Fibroblast of lung (primary cell): ENCODE measurements around the gene SERPINA9. TPM values are rescaled to one million over a fixed set of nuclear protein-coding genes. Genes with fewer than 3 reads are reported as not detected.
"Not testable (repeated sequence)": the region's sequence is repeated elsewhere in the genome, so short reads cannot be mapped to it uniquely, and the experiment has no call there.

Experiments
- DNase-seq, 2 donors: peaks; one replicate each; pipeline versions ENCODE4 v3.0.0 to v3.0.0-alpha.2; 2010; ENCODE audit warnings: low read depth in 2 of 2
- H2AFZ ChIP-seq: 2 replicates; pipeline ENCODE4 v1.5.1; 2012; ENCODE audit warnings: low read length, control low read depth, inconsistent platforms
- H3K27ac ChIP-seq: 2 replicates; pipeline ENCODE4 v1.5.1; 2011; ENCODE audit warnings: low read length, control low read depth; ENCODE audit not compliant: insufficient read depth
- H3K27me3 ChIP-seq: 2 replicates; pipeline ENCODE4 v1.5.1; 2011; ENCODE audit warnings: mild to moderate bottlenecking, low read length; ENCODE audit not compliant: control insufficient read depth, insufficient read depth
- H3K36me3 ChIP-seq: 2 replicates; pipeline ENCODE4 v1.5.1; 2011; ENCODE audit warnings: low read length; ENCODE audit not compliant: control insufficient read depth, insufficient read depth
- H3K4me1 ChIP-seq: 2 replicates; pipeline ENCODE4 v1.5.1; 2011; ENCODE audit warnings: low read length; ENCODE audit not compliant: control insufficient read depth, insufficient read depth; ENCODE audit errors: extremely low read depth
- H3K4me2 ChIP-seq: 2 replicates; pipeline ENCODE4 v1.5.1; 2011; ENCODE audit warnings: low read length, control low read depth; ENCODE audit not compliant: insufficient read depth; ENCODE audit errors: extremely low read depth
- H3K4me3 ChIP-seq, 4 experiments: fragments of 200-600 bp in 1 of 4; sonication (generic) in 1 of 4; replicated peaks in 1 of 4; 2 replicates each; pipeline ENCODE4 v1.5.1; 2011 to 2016; ENCODE audit warnings: low read length in 4 of 4, low read depth in 3 of 4, mild to moderate bottlenecking in 3 of 4, control low read depth in 2 of 4, inconsistent platforms in 1 of 4, mixed read lengths in 1 of 4; ENCODE audit not compliant: insufficient read depth in 1 of 4; ENCODE audit errors: control extremely low read depth in 1 of 4
- H3K79me2 ChIP-seq: 2 replicates; pipeline ENCODE4 v1.5.1; 2012; ENCODE audit warnings: mild to moderate bottlenecking, low read length, inconsistent platforms; ENCODE audit not compliant: control insufficient read depth, insufficient read depth
- H3K9ac ChIP-seq: 2 replicates; pipeline ENCODE4 v1.5.1; 2011; ENCODE audit warnings: mild to moderate bottlenecking, low read length, control low read depth; ENCODE audit not compliant: insufficient read depth
- H3K9me3 ChIP-seq: 2 replicates; pipeline ENCODE4 v1.5.1; 2012; ENCODE audit warnings: low read depth, low read length; ENCODE audit not compliant: control insufficient read depth, insufficient read depth
- H4K20me1 ChIP-seq: 2 replicates; pipeline ENCODE4 v1.5.1; 2011; ENCODE audit warnings: low read length; ENCODE audit not compliant: control insufficient read depth, insufficient read depth; ENCODE audit errors: extremely low read depth
- CTCF ChIP-seq, 2 donors: IDR thresholded peaks in 1 of 2; conservative IDR thresholded peaks in 1 of 2; 1 replicate in 1 of 2; 2 replicates in 1 of 2; pipeline ENCODE4 v1.5.1; 2011 to 2012; ENCODE audit warnings: low read length in 2 of 2, control low read depth in 1 of 2, inconsistent platforms in 1 of 2, low read depth in 1 of 2, mild to moderate bottlenecking in 1 of 2
- EZH2 ChIP-seq: IDR thresholded peaks from 2 replicates; pipeline ENCODE4 v1.5.1; 2012; ENCODE audit warnings: low read length, control low read depth, mild to moderate bottlenecking; ENCODE audit errors: missing control alignments
- polyA plus RNA-seq, 2 donors: library from polyadenylated mRNA; depleted of rRNA in 1 of 2; stranded (reverse) in 1 of 2; unstranded in 1 of 2; fragments of >200 nt; gene quantifications; 2 replicates each; pipeline ENCODE4 v1.2.1, GENCODE V29; 2011 to 2012; ENCODE audit warnings: missing spikeins in 1 of 2
- total RNA-seq: library from RNA; depleted of rRNA; stranded (reverse); fragments of >200 nt; gene quantifications from 2 replicates; pipeline ENCODE4 v1.2.1, GENCODE V29; 2014

SERPINA9 gene
- total and polyA plus RNA-seq, 2 donors (not counting 1 experiment from before 2014, with no cell fraction given): not detected

GRCh38 chr14:94514351-94514750 is 38.4 kb upstream of the SERPINA9 start:
- no peaks in the 10 kb centered on the region for H3K27me3 ChIP-seq
- DNase-seq: no peak
- no peak for TF ChIP-seq CTCF (conservative IDR thresholded peaks at IDR 0.05 in 1 of 2, IDR thresholded peaks at IDR 0.05 in 1 of 2; ENCODE audit: low read depth in 1 of 2, low read length in 2 of 2)
- TF ChIP-seq EZH2: no peak
- H3K4me3 ChIP-seq: no peak overlapping the region
- no peak overlapping the region for H3K9ac ChIP-seq
- H3K27ac ChIP-seq: no peak overlapping the region
- H4K20me1 ChIP-seq: no peaks in the 10 kb centered on the region
- H2AFZ ChIP-seq: no peak overlapping the region
- H3K36me3 ChIP-seq: no peaks in the 10 kb centered on the region
- no peak overlapping the region for H3K4me2 ChIP-seq
- no peaks in the 10 kb centered on the region for H3K9me3 ChIP-seq
- no peaks in the 10 kb centered on the region for H3K79me2 ChIP-seq
- no peaks in the 10 kb centered on the region for H3K4me1 ChIP-seq

- DNase-seq, H3K9ac ChIP-seq, H2AFZ ChIP-seq, H4K20me1 ChIP-seq, H3K9me3 ChIP-seq, H3K27me3 ChIP-seq, H3K79me2 ChIP-seq, H3K27ac ChIP-seq, H3K4me1 ChIP-seq, H3K36me3 ChIP-seq, H3K4me3 ChIP-seq, H3K4me2 ChIP-seq: not testable (repeated sequence)
Measured at GRCh38 chr14:94510481-94510880, 34.5 kb upstream of the SERPINA9 start.

- Histone ChIP-seq H3K27ac (no peak within 1 kb of the TSS), H4K20me1 (no peaks in the 10 kb centered on the region), H3K27me3 (no peaks in the 10 kb centered on the region), H3K4me1 (no peaks in the 10 kb centered on the region), H3K4me2 (no peak within 1 kb of the TSS), H3K9ac (no peak within 1 kb of the TSS), H3K4me3 (no peak within 1 kb of the TSS), H3K9me3 (no peaks in the 10 kb centered on the region), H2AFZ (no peak within 1 kb of the TSS), H3K36me3 (no peaks in the 10 kb centered on the region), H3K79me2 (no peaks in the 10 kb centered on the region)
- no peak for TF ChIP-seq EZH2
- no peak for TF ChIP-seq CTCF (conservative IDR thresholded peaks at IDR 0.05 in 1 of 2, IDR thresholded peaks at IDR 0.05 in 1 of 2; ENCODE audit: low read depth in 1 of 2, low read length in 2 of 2)
- no peak for DNase-seq
Measured at GRCh38 chr14:94509356-94509755, 33.4 kb upstream of the SERPINA9 start, which contains the start of gene SERPINA12. SERPINA12 (minus strand) TSS chr14:94509469; CDS start chr14:94498397, 11,072 bp downstream.
